Measurements from ENCODE around the gene ARMC7. TPM values are rescaled to one million over a fixed set of nuclear protein-coding genes. Genes with fewer than 3 reads are reported as not detected.

ARMC7 gene
- total and polyA plus RNA-seq, 2 of the 13 experiments (the other 11 are each of a cell fraction or from before 2014, with no cell fraction given), result 3.9 to 4.2 TPM

GRCh38 chr17:75087558-75088453 lies 22.0 kb upstream of the ARMC7 start, which contains the start of gene SLC16A5 (continued):
- no peak; the same call in 1 of the 2 replicates for TF ChIP-seq ZBTB39 (CRISPR knock-in tag; IDR thresholded peaks at IDR 0.05)
- TF ChIP-seq ETV6 (CRISPR knock-in tag; conservative IDR thresholded peaks at IDR 0.05), result no peak
- no peak for TF ChIP-seq ZNF841 (CRISPR knock-in tag; IDR thresholded peaks at IDR 0.05; ENCODE audit: borderline replicate concordance)
- TF ChIP-seq JUN (CRISPR knock-in tag; IDR thresholded peaks at IDR 0.05), result no peak
- TF ChIP-seq ZNF747 (CRISPR knock-in tag; IDR thresholded peaks at IDR 0.05; ENCODE audit: borderline replicate concordance), result 0 out of 2 replicates have a peak, but pooled peaks have one; percentile 57
- no peak for TF ChIP-seq ZNF337 (CRISPR knock-in tag; IDR thresholded peaks at IDR 0.05; ENCODE audit: borderline replicate concordance, low read depth)
- TF ChIP-seq, protein P1, sequence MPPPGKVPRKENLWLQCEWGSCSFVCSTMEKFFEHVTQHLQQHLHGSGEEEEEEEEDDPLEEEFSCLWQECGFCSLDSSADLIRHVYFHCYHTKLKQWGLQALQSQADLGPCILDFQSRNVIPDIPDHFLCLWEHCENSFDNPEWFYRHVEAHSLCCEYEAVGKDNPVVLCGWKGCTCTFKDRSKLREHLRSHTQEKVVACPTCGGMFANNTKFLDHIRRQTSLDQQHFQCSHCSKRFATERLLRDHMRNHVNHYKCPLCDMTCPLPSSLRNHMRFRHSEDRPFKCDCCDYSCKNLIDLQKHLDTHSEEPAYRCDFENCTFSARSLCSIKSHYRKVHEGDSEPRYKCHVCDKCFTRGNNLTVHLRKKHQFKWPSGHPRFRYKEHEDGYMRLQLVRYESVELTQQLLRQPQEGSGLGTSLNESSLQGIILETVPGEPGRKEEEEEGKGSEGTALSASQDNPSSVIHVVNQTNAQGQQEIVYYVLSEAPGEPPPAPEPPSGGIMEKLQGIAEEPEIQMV (CRISPR knock-in tag; IDR thresholded peaks at IDR 0.05; ENCODE audit: low read depth), result no peak
- TF ChIP-seq HOXA9 (CRISPR knock-in tag; IDR thresholded peaks at IDR 0.05; ENCODE audit: borderline replicate concordance), result no peak
- 0 out of 2 replicates have a peak, but pooled peaks have one; percentile 65 for TF ChIP-seq ZFP37 (CRISPR knock-in tag; IDR thresholded peaks at IDR 0.05; ENCODE audit: borderline replicate concordance)
- no peak for TF ChIP-seq ZFP36 (IDR thresholded peaks at IDR 0.05; ENCODE audit: borderline replicate concordance, low read depth, low read length, partially characterized antibody)
- no peak for TF ChIP-seq CREBL2 (CRISPR knock-in tag; IDR thresholded peaks at IDR 0.05; ENCODE audit: borderline replicate concordance)
- peak; percentile 82 for TF ChIP-seq PATZ1 (CRISPR knock-in tag; IDR thresholded peaks at IDR 0.05)
- no peak for TF ChIP-seq CCAR2 (optimal IDR thresholded peaks at IDR 0.05; ENCODE audit: low read depth, low read length)
- no peak for TF ChIP-seq MYNN (CRISPR knock-in tag; IDR thresholded peaks at IDR 0.05; ENCODE audit: low read depth)
- TF ChIP-seq, protein P2, sequence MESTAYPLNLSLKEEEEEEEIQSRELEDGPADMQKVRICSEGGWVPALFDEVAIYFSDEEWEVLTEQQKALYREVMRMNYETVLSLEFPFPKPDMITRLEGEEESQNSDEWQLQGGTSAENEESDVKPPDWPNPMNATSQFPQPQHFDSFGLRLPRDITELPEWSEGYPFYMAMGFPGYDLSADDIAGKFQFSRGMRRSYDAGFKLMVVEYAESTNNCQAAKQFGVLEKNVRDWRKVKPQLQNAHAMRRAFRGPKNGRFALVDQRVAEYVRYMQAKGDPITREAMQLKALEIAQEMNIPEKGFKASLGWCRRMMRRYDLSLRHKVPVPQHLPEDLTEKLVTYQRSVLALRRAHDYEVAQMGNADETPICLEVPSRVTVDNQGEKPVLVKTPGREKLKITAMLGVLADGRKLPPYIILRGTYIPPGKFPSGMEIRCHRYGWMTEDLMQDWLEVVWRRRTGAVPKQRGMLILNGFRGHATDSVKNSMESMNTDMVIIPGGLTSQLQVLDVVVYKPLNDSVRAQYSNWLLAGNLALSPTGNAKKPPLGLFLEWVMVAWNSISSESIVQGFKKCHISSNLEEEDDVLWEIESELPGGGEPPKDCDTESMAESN (CRISPR knock-in tag; conservative IDR thresholded peaks at IDR 0.05), result peak; percentile 95
- no peak for TF ChIP-seq SCMH1 (CRISPR knock-in tag; IDR thresholded peaks at IDR 0.05; ENCODE audit: borderline replicate concordance)
- no peak for TF ChIP-seq ZNF839 (CRISPR knock-in tag; IDR thresholded peaks at IDR 0.05; ENCODE audit: borderline replicate concordance)
- TF ChIP-seq ZNF619 (CRISPR knock-in tag; IDR thresholded peaks at IDR 0.05), result peak; percentile 54; the same call in 1 of the 2 replicates
- TF ChIP-seq ZNF879 (CRISPR knock-in tag; IDR thresholded peaks at IDR 0.05), result 0 out of 2 replicates have a peak, but pooled peaks have one; percentile 5
- peak; percentile 21; the same call in 1 of the 2 replicates for TF ChIP-seq TGIF2 (CRISPR knock-in tag; IDR thresholded peaks at IDR 0.05)
